ENCODE measurements around the gene STARD10. TPM values are rescaled to one million over a fixed set of nuclear protein-coding genes. Genes with fewer than 3 reads are reported as not detected.

Gene STARD10
- total and polyA plus RNA-seq, 8 donors, result 83.8 to 146 (median 114) TPM

DNA sequence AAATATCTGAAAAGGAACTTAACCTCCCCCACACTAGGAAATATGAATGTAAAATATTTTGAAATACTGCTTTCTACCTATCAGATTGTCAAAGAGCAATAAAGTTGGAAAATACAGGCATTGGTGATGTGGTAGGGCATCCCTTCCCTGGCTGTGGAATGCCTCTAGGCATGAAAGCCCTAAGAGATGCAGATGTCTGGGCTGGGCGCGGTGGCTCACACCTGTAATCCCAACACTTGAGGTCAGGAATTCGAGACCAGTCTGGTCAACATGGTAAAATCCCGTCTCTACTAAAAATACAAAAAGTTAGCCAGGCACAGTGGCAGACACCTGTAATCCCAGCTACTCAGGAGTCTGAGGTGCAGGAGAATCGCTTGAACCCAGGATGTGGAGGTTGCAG, 63.6 kb downstream of the STARD10 start:
- ATAC-seq, result no peak
- Histone ChIP-seq H3K36me3 (peaks cover 0 to 42% of the 10 kb centered on the region in 2 donors), H3K9me3 (no peaks in the 10 kb centered on the region), H3K27ac (peak overlapping the region in 1 of 2 donors; percentile 61), H3K4me1 (peaks cover 0 to 93% of the 10 kb centered on the region in 2 donors), H3K4me3 (no peak overlapping the region), H3K27me3 (no peaks in the 10 kb centered on the region)
- TF ChIP-seq, protein P1, sequence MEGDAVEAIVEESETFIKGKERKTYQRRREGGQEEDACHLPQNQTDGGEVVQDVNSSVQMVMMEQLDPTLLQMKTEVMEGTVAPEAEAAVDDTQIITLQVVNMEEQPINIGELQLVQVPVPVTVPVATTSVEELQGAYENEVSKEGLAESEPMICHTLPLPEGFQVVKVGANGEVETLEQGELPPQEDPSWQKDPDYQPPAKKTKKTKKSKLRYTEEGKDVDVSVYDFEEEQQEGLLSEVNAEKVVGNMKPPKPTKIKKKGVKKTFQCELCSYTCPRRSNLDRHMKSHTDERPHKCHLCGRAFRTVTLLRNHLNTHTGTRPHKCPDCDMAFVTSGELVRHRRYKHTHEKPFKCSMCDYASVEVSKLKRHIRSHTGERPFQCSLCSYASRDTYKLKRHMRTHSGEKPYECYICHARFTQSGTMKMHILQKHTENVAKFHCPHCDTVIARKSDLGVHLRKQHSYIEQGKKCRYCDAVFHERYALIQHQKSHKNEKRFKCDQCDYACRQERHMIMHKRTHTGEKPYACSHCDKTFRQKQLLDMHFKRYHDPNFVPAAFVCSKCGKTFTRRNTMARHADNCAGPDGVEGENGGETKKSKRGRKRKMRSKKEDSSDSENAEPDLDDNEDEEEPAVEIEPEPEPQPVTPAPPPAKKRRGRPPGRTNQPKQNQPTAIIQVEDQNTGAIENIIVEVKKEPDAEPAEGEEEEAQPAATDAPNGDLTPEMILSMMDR (IDR thresholded peaks at IDR 0.05), result no peak
- intact Hi-C loops (cut with DNase I), result no loop called here
- DNase-seq, result peak in 1 of 4 donors; percentile 33

GRCh38 chr11:72727521-72727920, 66.3 kb downstream of the STARD10 start:
- DNase-seq, result peak in 1 of 4 donors; percentile 55
- no peak for ATAC-seq
- H3K27ac ChIP-seq, result no peak overlapping the region
- no peak overlapping the region for H3K4me3 ChIP-seq
- peaks cover 0 to 57% of the 10 kb centered on the region in 2 donors for H3K36me3 ChIP-seq
- no peaks in the 10 kb centered on the region for H3K9me3 ChIP-seq
- H3K27me3 ChIP-seq, result no peaks in the 10 kb centered on the region
- peaks cover 9 to 93% of the 10 kb centered on the region in 2 donors for H3K4me1 ChIP-seq
- intact Hi-C loops (cut with DNase I), result loop anchor here in 1 of 2 donors (5.0 kb wide), 1 partner anchor 65 kb away; the partner anchor contains the start of gene STARD10
- TF ChIP-seq, protein P1 (IDR thresholded peaks at IDR 0.05), result no peak

DNA sequence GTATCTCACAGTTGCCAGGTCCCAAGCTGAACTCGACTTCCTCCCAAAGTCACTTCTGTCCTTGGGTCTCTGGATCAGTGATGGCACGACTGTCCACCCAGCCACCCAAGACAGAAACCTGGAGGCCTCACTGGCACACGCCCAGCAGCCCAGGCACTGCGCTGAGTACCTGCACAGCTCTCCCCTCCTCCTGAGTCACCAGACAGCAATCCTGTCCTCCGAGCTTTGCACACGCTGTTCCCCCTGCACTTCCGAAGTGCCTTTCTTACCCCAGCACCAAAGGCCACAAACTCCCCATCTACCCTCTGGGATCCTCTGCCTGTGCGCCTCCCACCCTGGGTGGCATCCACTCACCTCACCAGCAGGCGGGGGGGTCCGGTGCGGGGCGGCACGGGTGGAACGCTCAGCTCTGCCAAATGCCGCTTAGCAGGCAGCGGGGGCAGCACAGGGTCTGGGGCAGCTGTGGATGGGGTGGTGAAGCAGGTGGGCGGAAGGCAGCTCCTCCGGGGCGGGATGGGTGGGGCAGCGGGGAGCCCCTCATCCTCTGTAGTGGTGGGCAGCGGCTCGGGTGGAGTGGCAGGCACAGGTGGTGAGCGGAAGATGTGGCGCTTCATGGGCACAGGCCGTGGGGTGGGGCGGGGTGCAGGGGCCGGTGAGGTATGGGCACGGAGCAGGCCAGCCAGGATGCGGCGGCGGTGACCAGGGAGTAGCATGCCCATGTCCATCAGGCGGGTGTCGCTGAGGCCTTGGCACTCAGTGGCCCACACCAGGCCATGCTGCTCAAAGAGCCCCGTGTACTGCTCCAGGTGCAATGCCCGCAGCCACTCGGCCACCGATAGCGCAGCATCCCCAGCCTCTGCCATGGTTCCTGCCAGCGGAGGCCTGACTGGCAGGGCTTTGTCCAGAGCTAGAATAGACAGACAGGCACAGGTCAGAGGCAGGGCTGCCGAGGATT, 67.3 kb downstream of the STARD10 start:
- intact Hi-C loops (cut with DNase I), result loop anchor here in 1 of 2 donors (5.0 kb wide), 1 partner anchor 66 kb away; the partner anchor contains the start of gene STARD10
- no peaks in the 10 kb centered on the region for H3K9me3 ChIP-seq
- TF ChIP-seq, protein P1 (IDR thresholded peaks at IDR 0.05), result no peak
- H3K4me3 ChIP-seq, result no peak overlapping the region
- no peak for ATAC-seq
- H3K4me1 ChIP-seq, result peaks cover 14 to 91% of the 10 kb centered on the region in 2 donors
- H3K27ac ChIP-seq, result peak overlapping the region in 1 of 2 donors; percentile 45
- DNase-seq, result peak in 2 of 4 donors; percentile 31 to 80
- H3K27me3 ChIP-seq, result no peaks in the 10 kb centered on the region
- H3K36me3 ChIP-seq, result peaks cover 0 to 51% of the 10 kb centered on the region in 2 donors

DNA sequence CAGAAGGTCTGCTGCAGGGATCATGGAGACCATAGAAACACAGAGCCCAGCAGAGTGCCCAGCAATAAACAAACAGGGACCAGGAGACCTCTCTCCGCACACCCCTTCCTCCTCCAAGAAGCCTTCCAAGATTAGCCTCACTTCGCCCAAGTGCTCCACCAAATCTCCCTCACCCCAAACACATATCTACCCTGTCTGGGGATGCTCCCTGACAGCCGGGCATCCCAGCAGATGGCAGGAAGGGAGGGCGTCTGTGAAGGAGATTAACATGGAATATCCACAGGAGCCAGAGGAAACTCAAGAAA, 68.2 kb downstream of the STARD10 start:
- no peaks in the 10 kb centered on the region for H3K27me3 ChIP-seq
- TF ChIP-seq, protein P1 (IDR thresholded peaks at IDR 0.05), result no peak
- peak in 1 of 4 donors; percentile 13 for DNase-seq
- peak overlapping the region in 1 of 2 donors; percentile 45 for H3K27ac ChIP-seq
- H3K4me1 ChIP-seq, result peaks cover 23 to 91% of the 10 kb centered on the region in 2 donors
- ATAC-seq, result no peak
- no peaks in the 10 kb centered on the region for H3K9me3 ChIP-seq
- no peak overlapping the region for H3K4me3 ChIP-seq
- intact Hi-C loops (cut with DNase I), result loop anchor here in 1 of 2 donors (5.0 kb wide), 1 partner anchor 67 kb away; the partner anchor contains the start of gene STARD10
- H3K36me3 ChIP-seq, result peaks cover 0 to 45% of the 10 kb centered on the region in 2 donors

Data from left lung (tissue), 10 donors.